SK-N-SH (cell line): ENCODE results near the gene CLIC3. TPM values are rescaled to one million over a fixed set of nuclear protein-coding genes. Genes with fewer than 3 reads are reported as not detected.

Experiments used
- CTCF ChIA-PET: fragments of 300-600, 350-600 bp; formaldehyde crosslinking; extraction: SDS; loops from one replicate; lab custom pipeline; 2021; lab: Yijun Ruan, JAX
- POLR2A ChIA-PET: fragments of 350-600 bp; sonication (Branson Sonifier 250); formaldehyde crosslinking; extraction: SDS; loops from one replicate; lab custom pipeline; 2020; ENCODE audit warnings: antibody characterized with exemption, inconsistent platforms; lab: Yijun Ruan, JAX
- DNase-seq: peaks from one replicate; pipeline ENCODE4 v3.0.0; 2012
- H2AFZ ChIP-seq: fragments of 200-600 bp; sonication (generic); 2 replicates; pipeline ENCODE4 v1.8.1; 2016; ENCODE audit warnings: antibody characterized with exemption, mild to moderate bottlenecking, low read depth
- H3F3A ChIP-seq: fragments of 200-600 bp; sonication (generic); replicated peaks from 2 replicates; pipeline ENCODE3; 2016; ENCODE audit warnings: antibody characterized with exemption, mild to moderate bottlenecking; ENCODE audit not compliant: insufficient read depth
- H3K27ac ChIP-seq, 2 experiments: fragments of 200-500 bp in 1 of 2; fragments of 200-600 bp in 1 of 2; sonication (Bioruptor generic) in 1 of 2; sonication (generic), shearing (Covaris generic) in 1 of 2; 2 replicates each; pipeline versions ENCODE4 v1.5.1 to v1.6.1; 2014 to 2016; ENCODE audit warnings: low read depth in 2 of 2, inconsistent platforms in 1 of 2, low read length in 1 of 2, mild to moderate bottlenecking in 1 of 2, mixed read lengths in 1 of 2
- H3K27me3 ChIP-seq: fragments of 200-600 bp; sonication (generic), shearing (Covaris generic); 2 replicates; pipeline ENCODE4 v1.6.1; 2016; ENCODE audit warnings: mixed run types; ENCODE audit not compliant: insufficient read depth
- H3K36me3 ChIP-seq, 2 experiments: fragments of 200-500 bp in 1 of 2; fragments of 200-600 bp in 1 of 2; sonication (Bioruptor generic) in 1 of 2; sonication (generic) in 1 of 2; replicated peaks in 1 of 2; 2 replicates each; pipeline versions ENCODE3 to v1.5.1; 2014 to 2016; ENCODE audit warnings: low read length in 1 of 2, mild to moderate bottlenecking in 1 of 2; ENCODE audit not compliant: insufficient read depth in 2 of 2, control insufficient read depth in 1 of 2
- H3K4me1 ChIP-seq, 2 experiments: fragments of 200-500 bp in 1 of 2; fragments of 200-600 bp in 1 of 2; sonication (Bioruptor generic) in 1 of 2; sonication (generic), shearing (Covaris generic) in 1 of 2; 2 replicates each; pipeline versions ENCODE4 v1.5.1 to v1.6.1; 2014 to 2016; ENCODE audit warnings: low read depth in 1 of 2, low read length in 1 of 2, mixed run types in 1 of 2; ENCODE audit not compliant: insufficient read depth in 2 of 2, control insufficient read depth in 1 of 2
- H3K4me2 ChIP-seq: fragments of 200-600 bp; sonication (generic), shearing (Covaris generic); 2 replicates; pipeline ENCODE4 v1.6.1; 2017; ENCODE audit warnings: mixed run types
- H3K4me3 ChIP-seq, 2 experiments: fragments of 200-500 bp in 1 of 2; fragments of 200-600 bp in 1 of 2; sonication (Bioruptor generic) in 1 of 2; sonication (generic), shearing (Covaris generic) in 1 of 2; 2 replicates each; pipeline versions ENCODE4 v1.5.1 to v1.8.1; 2014 to 2016; ENCODE audit warnings: low read depth in 2 of 2, inconsistent platforms in 1 of 2, low read length in 1 of 2, mild to moderate bottlenecking in 1 of 2, mixed read lengths in 1 of 2, moderate library complexity in 1 of 2
- H3K79me2 ChIP-seq: fragments of 200-600 bp; sonication (generic); 2 replicates; pipeline ENCODE4 v1.8.1; 2017; ENCODE audit warnings: mild to moderate bottlenecking; ENCODE audit not compliant: insufficient read depth
- H3K9ac ChIP-seq: fragments of 200-600 bp; sonication (generic); 2 replicates; pipeline ENCODE4 v1.6.1; 2017; ENCODE audit warnings: mixed run types
- H3K9me2 ChIP-seq: fragments of 200-600 bp; sonication (generic); 2 replicates; pipeline ENCODE4 v1.6.1; 2017; ENCODE audit warnings: mixed run types
- H3K9me3 ChIP-seq: fragments of 200-600 bp; sonication (generic); 2 replicates; pipeline ENCODE4 v1.6.1; 2017; ENCODE audit warnings: mixed run types, mild to moderate bottlenecking, moderate library complexity
- H4K20me1 ChIP-seq: fragments of 200-600 bp; sonication (generic); 2 replicates; pipeline ENCODE4 v1.6.1; 2017; ENCODE audit warnings: mild to moderate bottlenecking, mixed run types; ENCODE audit not compliant: insufficient read depth
- WGBS: methylation state at CpG from one replicate; pipeline ENCODE4 v1.1.6; 2017; ENCODE audit warnings: low lambda C conversion rate; 5-methylcytosine and 5-hydroxymethylcytosine counted together
- polyA plus RNA-seq, 3 experiments: library from polyadenylated mRNA; depleted of rRNA; stranded (reverse); fragments of >200 nt; gene quantifications; 2 replicates each; pipeline ENCODE4 v1.2.3, GENCODE V29; 2012
- TF ChIP-seq, protein P1 (sequence below): IDR thresholded peaks from 2 replicates; pipeline ENCODE4 v1.6.1; 2012; ENCODE audit warnings: mild to moderate bottlenecking, low read depth, low read length, moderate library complexity

The CLIC3 gene
- polyA plus RNA-seq, 1 of the 3 experiments (the other 2 are of a cell fraction): 1.0 TPM

DNA sequence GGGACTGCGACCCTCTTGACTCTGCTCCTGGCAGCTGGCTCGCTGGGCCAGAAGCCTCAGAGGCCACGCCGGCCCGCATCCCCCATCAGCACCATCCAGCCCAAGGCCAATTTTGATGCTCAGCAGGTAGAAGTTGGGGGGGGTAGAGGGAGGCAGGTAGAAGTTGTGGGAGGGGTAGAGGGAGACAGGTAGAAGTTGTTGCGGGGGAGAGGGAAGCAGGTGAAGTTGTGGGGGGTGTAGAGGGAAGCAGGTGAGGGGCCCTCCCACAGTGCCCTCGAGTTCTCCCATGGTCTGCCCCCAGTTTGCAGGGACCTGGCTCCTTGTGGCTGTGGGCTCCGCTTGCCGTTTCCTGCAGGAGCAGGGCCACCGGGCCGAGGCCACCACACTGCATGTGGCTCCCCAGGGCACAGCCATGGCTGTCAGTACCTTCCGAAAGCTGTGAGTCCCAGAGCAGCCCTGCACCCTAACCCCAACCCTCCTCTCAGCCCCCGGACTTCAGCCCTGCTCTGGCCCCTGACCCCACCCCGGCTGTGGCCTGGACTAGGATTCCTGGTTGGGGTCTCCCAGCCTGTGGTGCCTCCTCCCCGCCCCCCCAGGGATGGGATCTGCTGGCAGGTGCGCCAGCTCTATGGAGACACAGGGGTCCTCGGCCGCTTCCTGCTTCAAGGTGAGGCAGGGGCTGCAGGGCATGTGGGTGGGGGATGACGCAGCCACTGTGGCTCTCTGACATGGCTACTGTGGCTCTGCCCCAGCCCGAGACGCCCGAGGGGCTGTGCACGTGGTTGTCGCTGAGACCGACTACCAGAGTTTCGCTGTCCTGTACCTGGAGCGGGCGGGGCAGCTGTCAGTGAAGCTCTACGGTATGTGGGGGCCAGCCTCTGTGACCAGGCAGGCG, 50.8 kb downstream of the CLIC3 start:
- peaks cover 13% of the 10 kb centered on the region for H4K20me1 ChIP-seq
- no peaks in the 10 kb centered on the region for H3K9me3 ChIP-seq
- no peaks in the 10 kb centered on the region for H3K27me3 ChIP-seq
- ChIA-PET CTCF (interaction anchor here (0.7 to 13.2 kb wide), 11 partner anchors 16 to 158 kb away, joined by 3 to 350 read pairs (median 6); partner anchors contain the start of genes ABCA2, FUT7, PAXX and TRAF2), POLR2A (no interaction called here)
- WGBS: 88% methylated on average over 20 of the region's 30 CpGs
- no peak overlapping the region for H2AFZ ChIP-seq
- H3F3A ChIP-seq: no peaks in the 10 kb centered on the region
- peaks cover 28% of the 10 kb centered on the region for H3K79me2 ChIP-seq
- no peak overlapping the region for H3K4me3 ChIP-seq
- no peaks in the 10 kb centered on the region for H3K9me2 ChIP-seq
- H3K4me2 ChIP-seq: no peak overlapping the region
- TF ChIP-seq, protein P1, sequence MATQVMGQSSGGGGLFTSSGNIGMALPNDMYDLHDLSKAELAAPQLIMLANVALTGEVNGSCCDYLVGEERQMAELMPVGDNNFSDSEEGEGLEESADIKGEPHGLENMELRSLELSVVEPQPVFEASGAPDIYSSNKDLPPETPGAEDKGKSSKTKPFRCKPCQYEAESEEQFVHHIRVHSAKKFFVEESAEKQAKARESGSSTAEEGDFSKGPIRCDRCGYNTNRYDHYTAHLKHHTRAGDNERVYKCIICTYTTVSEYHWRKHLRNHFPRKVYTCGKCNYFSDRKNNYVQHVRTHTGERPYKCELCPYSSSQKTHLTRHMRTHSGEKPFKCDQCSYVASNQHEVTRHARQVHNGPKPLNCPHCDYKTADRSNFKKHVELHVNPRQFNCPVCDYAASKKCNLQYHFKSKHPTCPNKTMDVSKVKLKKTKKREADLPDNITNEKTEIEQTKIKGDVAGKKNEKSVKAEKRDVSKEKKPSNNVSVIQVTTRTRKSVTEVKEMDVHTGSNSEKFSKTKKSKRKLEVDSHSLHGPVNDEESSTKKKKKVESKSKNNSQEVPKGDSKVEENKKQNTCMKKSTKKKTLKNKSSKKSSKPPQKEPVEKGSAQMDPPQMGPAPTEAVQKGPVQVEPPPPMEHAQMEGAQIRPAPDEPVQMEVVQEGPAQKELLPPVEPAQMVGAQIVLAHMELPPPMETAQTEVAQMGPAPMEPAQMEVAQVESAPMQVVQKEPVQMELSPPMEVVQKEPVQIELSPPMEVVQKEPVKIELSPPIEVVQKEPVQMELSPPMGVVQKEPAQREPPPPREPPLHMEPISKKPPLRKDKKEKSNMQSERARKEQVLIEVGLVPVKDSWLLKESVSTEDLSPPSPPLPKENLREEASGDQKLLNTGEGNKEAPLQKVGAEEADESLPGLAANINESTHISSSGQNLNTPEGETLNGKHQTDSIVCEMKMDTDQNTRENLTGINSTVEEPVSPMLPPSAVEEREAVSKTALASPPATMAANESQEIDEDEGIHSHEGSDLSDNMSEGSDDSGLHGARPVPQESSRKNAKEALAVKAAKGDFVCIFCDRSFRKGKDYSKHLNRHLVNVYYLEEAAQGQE: no peak
- H3K4me1 ChIP-seq: peaks cover 0 to 24% of the 10 kb centered on the region in 2 experiments; a peak in 2 of 4 replicates
- peaks cover 6 to 24% of the 10 kb centered on the region in 2 experiments for H3K36me3 ChIP-seq
- no peak overlapping the region for H3K27ac ChIP-seq
- no peak for DNase-seq
- H3K9ac ChIP-seq: no peak overlapping the region

Other genes with a start within 250 kb of the CLIC3 start
- not detected in 2 replicates for gene LCN6, start 248.0 kb downstream of the CLIC3 start, polyA plus RNA-seq (2012; rRNA removed)
- gene LCN8, start 238.3 kb downstream of the CLIC3 start, polyA plus RNA-seq (2012; rRNA removed): not detected in 2 replicates
- gene LCN15, start 232.1 kb downstream of the CLIC3 start, polyA plus RNA-seq (2012; rRNA removed): 0.08 TPM in 1 of 2 replicates, not detected in the other
- 112 and 135 TPM in 2 replicates for gene TMEM141, start 205.2 kb downstream of the CLIC3 start, polyA plus RNA-seq (2012; rRNA removed)
- 5.3 and 6.8 TPM in 2 replicates for gene CCDC183, start 200.2 kb downstream of the CLIC3 start, polyA plus RNA-seq (2012; rRNA removed)
- gene RABL6, start 188.6 kb downstream of the CLIC3 start, polyA plus RNA-seq (2012; rRNA removed): 40.0 and 43.6 TPM in 2 replicates
- gene AJM1, start 154.1 kb downstream of the CLIC3 start, polyA plus RNA-seq (2012; rRNA removed): 2.4 and 2.6 TPM in 2 replicates
- 338 and 517 TPM in 2 replicates for gene PHPT1, start 147.2 kb downstream of the CLIC3 start, polyA plus RNA-seq (2012; rRNA removed)
- gene MAMDC4, start 144.2 kb downstream of the CLIC3 start, polyA plus RNA-seq (2012; rRNA removed): 4.2 and 5.0 TPM in 2 replicates
- gene EDF1, start 130.3 kb downstream of the CLIC3 start, polyA plus RNA-seq (2012; rRNA removed): 756 and 1,070 TPM in 2 replicates
- gene TRAF2, start 110.1 kb downstream of the CLIC3 start, polyA plus RNA-seq (2012; rRNA removed): 13.3 and 15.4 TPM in 2 replicates
- 78.9 and 85.5 TPM in 2 replicates for gene FBXW5, start 51.8 kb downstream of the CLIC3 start, polyA plus RNA-seq (2012; rRNA removed)
- 0.28 and 0.49 TPM in 2 replicates for gene C8G, start 51.3 kb downstream of the CLIC3 start, polyA plus RNA-seq (2012; rRNA removed)
- gene LCN12, start 44.3 kb downstream of the CLIC3 start, polyA plus RNA-seq (2012; rRNA removed): 0.87 and 1.1 TPM in 2 replicates
- not detected in 2 replicates for gene PTGDS, start 19.1 kb downstream of the CLIC3 start, polyA plus RNA-seq (2012; rRNA removed)
- gene LCNL1, start 13.6 kb downstream of the CLIC3 start, polyA plus RNA-seq (2012; rRNA removed): not detected in 2 replicates
- gene PAXX, start 4.1 kb downstream of the CLIC3 start, polyA plus RNA-seq (2012; rRNA removed): 37.8 and 52.9 TPM in 2 replicates
- 26.0 and 34.7 TPM in 2 replicates for gene ABCA2, start 31.7 kb upstream of the CLIC3 start, polyA plus RNA-seq (2012; rRNA removed)
- gene FUT7, start 35.5 kb upstream of the CLIC3 start, polyA plus RNA-seq (2012; rRNA removed): not detected in 2 replicates
- gene NPDC1, start 49.6 kb upstream of the CLIC3 start, polyA plus RNA-seq (2012; rRNA removed): 47.4 and 48.1 TPM in 2 replicates
- not detected in 2 replicates for gene ENTPD2, start 57.5 kb upstream of the CLIC3 start, polyA plus RNA-seq (2012; rRNA removed)
- gene SAPCD2, start 74.0 kb upstream of the CLIC3 start, polyA plus RNA-seq (2012; rRNA removed): 4.6 and 6.0 TPM in 2 replicates
- 3.2 and 5.6 TPM in 2 replicates for gene UAP1L1, start 80.9 kb upstream of the CLIC3 start, polyA plus RNA-seq (2012; rRNA removed)
- gene MAN1B1, start 90.4 kb upstream of the CLIC3 start, polyA plus RNA-seq (2012; rRNA removed): 57.8 and 61.9 TPM in 2 replicates
- gene DPP7, start 118.2 kb upstream of the CLIC3 start, polyA plus RNA-seq (2012; rRNA removed): 127 and 141 TPM in 2 replicates
- gene GRIN1, start 142.6 kb upstream of the CLIC3 start, polyA plus RNA-seq (2012; rRNA removed): 0.03 TPM in 1 of 2 replicates, not detected in the other
- gene LRRC26, start 173.5 kb upstream of the CLIC3 start, polyA plus RNA-seq (2012; rRNA removed): not detected in 2 replicates
- gene TMEM210, start 175.5 kb upstream of the CLIC3 start, polyA plus RNA-seq (2012; rRNA removed): not detected in 2 replicates
- gene ANAPC2, start 192.0 kb upstream of the CLIC3 start, polyA plus RNA-seq (2012; rRNA removed): 35.1 and 37.7 TPM in 2 replicates
- gene SSNA1, start 192.1 kb upstream of the CLIC3 start, polyA plus RNA-seq (2012; rRNA removed): 100 and 124 TPM in 2 replicates
- gene TPRN, start 204.2 kb upstream of the CLIC3 start, polyA plus RNA-seq (2012; rRNA removed): 4.4 and 5.2 TPM in 2 replicates
- gene TMEM203, start 209.1 kb upstream of the CLIC3 start, polyA plus RNA-seq (2012; rRNA removed): 55.6 and 57.0 TPM in 2 replicates
- gene NDOR1, start 209.1 kb upstream of the CLIC3 start, polyA plus RNA-seq (2012; rRNA removed): 7.9 and 8.6 TPM in 2 replicates
- 2.0 and 2.7 TPM in 2 replicates for gene RNF208, start 225.7 kb upstream of the CLIC3 start, polyA plus RNA-seq (2012; rRNA removed)
- gene CYSRT1, start 228.6 kb upstream of the CLIC3 start, polyA plus RNA-seq (2012; rRNA removed): 2.1 and 2.2 TPM in 2 replicates
- 0.03 and 0.08 TPM in 2 replicates for gene RNF224, start 230.9 kb upstream of the CLIC3 start, polyA plus RNA-seq (2012; rRNA removed)
- gene SLC34A3, start 234.3 kb upstream of the CLIC3 start, polyA plus RNA-seq (2012; rRNA removed): 0.06 TPM in 1 of 2 replicates, not detected in the other
- gene TUBB4B, start 244.7 kb upstream of the CLIC3 start, polyA plus RNA-seq (2012; rRNA removed): 415 and 508 TPM in 2 replicates